GM21515 (cell line): ENCODE results near the gene COQ5.
"Not testable (repeated sequence)": the region's sequence is repeated elsewhere in the genome, so short reads cannot be mapped to it uniquely, and the experiment has no call there.

ENCODE experiments used
- ATAC-seq: cut with Tn5 transposase; IDR thresholded peaks from one replicate; pipeline ENCODE4 v1.9.1; 2021; ENCODE audit not compliant: unreplicated experiment

Gene COQ5

DNA sequence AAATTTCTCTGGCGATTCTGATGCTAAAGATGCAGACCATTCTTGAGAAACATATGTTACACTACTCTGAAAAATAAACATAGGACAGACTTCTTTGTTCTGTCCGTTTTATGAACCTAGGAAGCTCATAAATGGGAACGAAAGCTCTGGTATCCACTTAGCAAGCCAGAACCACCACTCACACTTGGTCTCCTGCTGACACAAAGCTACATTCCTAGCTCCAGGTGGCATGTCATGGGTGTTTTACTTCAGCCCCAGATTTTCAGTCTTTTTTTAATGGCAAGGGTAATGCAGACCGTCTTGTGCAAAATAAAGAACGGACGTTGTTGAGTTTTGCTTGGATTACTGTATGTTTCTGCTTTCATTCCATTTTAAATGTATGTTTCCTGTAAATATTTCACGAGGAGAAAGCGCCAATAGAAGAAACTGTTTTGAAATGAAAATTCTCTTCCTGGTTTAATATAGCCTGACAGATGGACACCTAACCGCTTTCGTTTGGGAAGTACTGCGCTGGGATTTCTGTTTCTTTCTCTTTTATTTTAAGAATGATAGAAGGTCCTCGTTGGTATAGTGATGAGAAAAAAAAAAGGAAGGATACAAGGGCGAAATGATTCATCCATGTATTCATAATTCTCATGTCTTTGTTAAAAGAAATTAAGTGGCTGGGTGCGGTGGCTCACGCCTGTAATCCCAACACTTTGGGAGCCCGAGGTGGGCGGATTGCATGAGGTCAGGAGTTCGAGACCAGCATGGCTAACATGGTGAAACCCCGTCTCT, 871 bp upstream of the COQ5 start:
- ATAC-seq = no peak

DNA sequence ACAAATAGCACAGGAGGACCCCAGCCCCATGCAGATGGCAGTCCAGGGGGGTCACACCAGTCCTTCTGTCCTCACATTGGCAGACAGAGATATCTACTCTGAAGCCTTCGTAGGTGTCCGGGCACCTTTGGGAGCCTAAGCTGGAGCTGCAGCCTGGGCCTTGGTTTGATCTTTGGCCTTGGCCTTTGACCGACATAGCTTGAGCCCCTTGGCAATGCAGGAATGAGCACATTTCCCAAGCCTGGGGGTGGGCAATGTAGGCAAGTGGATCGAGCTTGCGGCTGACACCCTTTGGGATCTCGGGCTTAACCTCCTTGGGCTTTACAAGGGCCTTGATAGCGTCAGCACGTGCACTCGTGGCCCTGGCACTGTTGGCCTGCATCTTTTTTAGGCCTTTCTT, 6.4 kb downstream of the COQ5 start:
- no peak for ATAC-seq

DNA sequence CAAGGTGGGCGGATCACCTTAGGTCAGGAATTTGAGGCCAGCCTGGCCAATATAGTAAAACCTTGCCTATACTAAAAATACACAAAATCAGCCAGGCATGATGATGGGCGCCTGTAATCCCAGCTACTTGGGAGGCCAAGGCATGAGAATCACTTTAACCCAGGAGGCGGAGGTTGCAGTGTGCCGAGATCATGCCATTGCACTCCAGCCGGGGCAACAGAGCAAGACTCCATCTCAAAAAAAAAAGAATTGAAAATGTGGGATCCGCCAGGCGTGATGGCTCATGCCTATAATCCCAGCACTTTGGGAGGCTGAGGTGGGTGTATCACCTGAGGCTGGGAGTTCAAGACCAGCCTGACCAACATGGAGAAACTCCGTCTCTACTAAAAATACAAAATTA, 9.6 kb downstream of the COQ5 start:
- not testable (repeated sequence) for ATAC-seq

DNA sequence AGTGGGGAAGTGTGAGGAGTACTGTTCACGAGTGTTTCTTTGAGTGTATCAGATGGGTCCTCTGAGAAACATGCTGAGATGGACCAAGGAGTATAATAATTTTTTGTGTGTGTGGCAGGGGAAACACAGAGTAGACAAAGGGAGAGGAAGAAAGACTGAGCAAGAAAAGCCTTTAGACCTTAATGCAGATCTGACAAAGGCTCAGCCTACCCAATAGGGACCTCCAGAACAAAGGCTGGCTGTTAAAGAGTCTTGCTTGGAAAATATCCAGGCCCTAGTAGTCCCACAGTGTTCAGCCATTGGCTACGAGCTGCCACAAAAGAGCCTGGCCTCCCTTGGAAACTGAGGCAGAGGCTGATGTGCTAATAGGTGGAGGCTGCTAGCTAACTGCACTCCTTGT, 13.5 kb downstream of the COQ5 start:
- no peak for ATAC-seq

DNA sequence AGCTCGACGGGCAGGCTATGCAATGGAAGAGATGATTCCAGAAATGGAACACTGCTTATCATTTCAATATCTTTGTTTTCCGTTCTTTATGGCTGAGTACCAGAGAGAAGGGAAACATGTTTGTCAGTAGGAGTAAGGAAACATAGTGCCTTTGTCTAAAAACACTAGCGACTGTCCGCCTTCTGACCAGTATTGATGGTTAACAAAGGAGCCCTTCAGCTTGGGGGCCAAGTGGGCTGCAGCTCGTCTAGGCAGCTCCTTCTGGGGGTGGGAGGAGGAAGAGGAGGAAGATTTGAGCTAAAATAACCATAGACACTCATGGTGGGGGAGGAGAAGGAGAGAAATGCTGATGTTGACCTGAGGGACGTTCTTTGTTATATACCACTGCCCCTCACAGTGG, 15.0 kb downstream of the COQ5 start:
- ATAC-seq = no peak

DNA sequence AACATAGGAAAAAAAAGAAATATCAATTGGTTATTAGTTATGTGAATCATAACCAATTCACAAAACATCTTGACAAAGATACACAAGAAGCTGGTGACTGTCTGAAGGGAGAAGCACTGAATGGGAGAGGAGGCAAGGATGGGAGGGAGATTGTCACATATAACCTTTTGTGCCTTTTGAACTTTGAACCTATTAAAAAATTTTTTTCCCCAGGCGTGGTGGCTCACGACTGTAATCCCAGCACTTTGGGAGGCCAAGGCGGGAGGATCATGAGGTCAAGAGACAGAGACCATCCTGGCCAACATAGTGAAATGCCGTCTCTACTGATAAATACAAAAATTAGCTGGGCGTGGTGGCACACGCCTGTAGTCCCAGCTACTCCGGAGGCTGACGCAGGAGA, 20.4 kb downstream of the COQ5 start:
- ATAC-seq = no peak

DNA sequence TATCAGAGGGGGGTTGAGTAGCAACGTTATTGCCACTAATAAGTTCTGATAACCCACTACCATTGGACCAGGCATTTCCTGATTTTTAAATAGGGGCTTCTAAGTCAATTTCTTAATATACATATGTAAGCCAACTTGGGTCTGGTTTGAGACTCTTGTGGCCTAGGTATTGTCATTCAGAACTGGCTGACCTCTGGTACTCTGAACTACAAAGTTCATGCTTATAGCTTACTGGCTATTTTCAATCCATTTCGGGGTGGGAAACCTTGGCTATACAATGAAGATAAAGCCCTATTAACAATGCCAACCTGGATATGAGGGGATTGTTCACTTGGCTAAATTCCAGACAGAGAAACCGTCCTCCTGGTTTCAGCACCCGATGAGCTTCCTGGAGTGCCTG, 24.4 kb downstream of the COQ5 start:
- no peak for ATAC-seq

DNA sequence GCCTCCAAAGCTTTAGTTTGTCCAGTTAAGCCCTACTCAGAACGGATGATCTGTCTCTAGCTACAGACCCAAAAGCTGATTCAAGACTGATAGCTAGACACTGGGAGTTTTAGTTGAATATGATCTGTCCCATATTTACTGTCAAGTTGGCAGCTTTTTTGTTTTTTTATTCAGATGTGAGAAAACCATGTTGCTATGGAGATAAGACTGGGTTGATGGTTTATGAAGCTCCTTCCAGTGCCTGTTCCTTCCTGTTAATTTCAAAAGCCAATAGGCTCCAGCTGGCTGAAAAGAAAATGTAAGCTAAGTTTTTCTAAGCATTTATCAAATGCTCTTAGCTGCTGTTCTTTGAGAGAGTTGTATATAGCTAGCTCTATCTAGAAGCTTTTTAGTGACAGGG, 28.4 kb downstream of the COQ5 start:
- no peak for ATAC-seq

DNA sequence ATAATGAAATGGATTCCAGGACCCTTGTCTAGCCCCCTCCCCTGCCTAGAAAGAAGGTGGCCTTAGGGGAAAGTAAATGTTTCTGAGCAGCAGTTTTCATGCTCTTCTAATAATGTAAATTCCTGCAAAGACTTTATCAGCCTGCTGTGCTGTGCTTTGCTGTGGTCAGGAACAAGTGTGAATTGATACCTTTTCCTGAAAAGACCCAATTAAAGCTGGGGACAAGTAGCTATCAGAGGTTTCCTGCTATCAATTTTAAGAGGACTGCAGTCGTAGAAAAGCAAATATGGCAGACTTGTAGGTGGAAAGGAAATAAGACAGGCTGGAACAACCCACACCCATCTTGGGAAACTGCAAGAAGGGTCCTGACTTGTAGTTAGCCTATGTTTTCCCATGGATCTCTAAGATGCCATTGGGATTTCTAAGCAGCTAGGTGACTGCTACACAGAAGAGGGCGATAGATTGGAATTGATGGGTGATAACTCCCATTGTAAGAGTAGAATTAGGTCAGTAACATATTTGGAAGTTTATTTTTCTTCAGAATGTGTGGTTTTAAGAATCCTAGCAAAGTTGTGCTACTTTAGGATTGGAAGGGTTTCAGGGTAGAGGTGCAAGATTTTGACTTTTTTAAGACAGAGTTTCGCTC, 30.0 kb downstream of the COQ5 start:
- ATAC-seq = no peak

DNA sequence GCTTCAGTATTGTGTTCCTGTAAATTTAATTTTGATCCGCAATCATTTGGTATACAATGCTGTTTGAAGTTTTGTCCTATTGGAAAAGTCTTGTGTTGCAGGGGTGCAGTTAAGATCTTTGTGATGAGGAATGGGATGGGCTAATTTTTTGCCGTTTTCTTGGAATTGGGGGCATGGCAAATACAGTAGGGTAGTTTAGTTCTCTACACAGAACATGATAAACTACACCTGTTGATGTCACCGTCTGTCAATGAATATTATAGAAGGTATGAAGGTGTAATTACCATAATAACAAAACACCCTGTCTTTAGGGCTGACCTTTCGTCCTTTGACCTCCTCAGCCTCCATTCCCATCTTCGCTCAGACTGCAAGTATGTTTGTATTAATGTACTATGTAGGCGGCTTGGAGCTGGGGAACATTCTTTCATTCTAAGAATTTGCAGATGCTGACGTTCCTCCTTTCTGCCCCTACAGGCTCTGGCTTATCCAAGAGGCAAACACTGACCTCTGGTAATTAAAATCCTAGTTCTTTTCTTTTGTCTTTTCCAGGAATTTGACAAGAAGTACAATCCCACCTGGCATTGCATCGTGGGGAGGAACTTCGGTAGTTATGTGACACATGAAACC, 31.3 kb downstream of the COQ5 start:
- ATAC-seq = no peak

DNA sequence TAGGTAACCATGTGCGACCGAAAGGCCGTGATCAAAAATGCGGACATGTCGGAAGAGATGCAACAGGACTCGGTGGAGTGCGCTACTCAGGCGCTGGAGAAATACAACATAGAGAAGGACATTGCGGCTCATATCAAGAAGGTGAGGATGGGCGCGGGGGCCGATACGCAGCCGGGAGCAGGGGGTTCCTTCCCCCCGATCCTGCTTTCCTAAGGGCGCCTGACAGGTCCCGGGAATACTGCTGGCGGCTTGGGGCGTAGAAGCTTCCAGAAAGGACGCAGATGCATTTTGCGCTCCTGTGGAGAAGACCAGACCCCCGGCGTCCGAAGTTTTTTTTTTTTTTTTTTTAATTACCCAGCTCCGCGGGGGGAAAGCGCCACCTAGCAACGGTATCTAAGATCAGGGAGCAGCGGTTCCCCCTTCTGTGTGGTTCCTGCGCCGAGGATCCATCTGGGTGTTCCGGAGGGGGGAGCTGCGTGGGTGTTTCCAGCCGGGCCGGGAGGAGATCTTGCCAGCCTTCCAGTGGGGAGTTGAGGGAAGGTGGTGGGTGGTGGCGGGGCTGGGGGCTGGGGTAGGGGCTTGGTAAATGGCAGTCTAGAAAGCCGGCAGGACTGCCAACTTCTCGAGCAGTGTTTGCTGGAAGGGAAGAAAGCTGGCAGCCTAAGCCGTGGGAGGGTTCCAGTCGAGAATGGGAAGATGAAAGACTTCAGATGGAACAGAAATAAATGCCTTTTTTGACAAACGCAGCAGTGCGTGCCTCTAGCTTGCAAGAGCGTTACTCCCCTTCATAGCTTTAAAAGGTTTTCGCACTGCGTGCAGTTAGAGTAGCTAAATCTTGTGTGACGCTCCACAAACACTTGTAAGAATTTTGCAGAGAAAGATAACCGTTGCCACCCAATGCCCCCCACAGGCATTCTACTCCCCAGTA, 32.3 kb downstream of the COQ5 start:
- ATAC-seq = peak; percentile 22

DNA sequence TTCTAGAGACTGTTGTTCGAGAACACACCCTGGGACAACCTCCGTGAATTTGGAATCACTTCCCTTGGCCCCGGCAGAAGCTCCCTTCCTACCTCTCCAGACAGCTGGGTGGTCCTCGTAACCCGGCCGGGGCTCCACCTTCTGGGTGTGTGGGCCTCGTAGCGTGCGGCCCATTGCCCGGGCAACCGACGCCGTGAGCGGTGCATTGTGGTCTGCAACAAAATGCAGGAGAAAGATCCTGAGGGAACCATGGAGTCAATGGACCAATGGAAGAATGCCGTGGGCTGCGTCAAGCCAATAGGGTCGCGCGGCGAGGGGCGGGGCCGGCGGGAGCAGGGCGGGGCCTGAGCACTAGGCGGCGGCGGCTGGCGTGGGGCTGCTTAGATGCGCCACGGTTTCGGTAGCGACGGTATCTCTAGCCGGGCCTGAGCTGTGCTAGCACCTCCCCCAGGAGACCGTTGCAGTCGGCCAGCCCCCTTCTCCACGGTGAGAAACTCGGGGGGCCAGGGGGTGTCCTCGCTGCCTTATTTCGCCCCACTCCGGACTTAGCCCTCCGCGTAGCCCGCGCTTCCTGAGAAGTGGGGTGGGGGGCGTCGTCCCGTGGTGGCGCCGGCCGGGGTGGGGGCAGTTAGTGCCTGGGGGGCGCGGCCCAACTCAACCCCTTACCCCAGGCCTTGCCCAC, 33.1 kb downstream of the COQ5 start, which contains the start of gene DYNLL1:
TSS of gene DYNLL1 (plus strand) at position 383 of the 682 bp plus-strand sequence. CDS start 309 bp downstream, outside the sequence.
- ATAC-seq = peak; percentile 86

DNA sequence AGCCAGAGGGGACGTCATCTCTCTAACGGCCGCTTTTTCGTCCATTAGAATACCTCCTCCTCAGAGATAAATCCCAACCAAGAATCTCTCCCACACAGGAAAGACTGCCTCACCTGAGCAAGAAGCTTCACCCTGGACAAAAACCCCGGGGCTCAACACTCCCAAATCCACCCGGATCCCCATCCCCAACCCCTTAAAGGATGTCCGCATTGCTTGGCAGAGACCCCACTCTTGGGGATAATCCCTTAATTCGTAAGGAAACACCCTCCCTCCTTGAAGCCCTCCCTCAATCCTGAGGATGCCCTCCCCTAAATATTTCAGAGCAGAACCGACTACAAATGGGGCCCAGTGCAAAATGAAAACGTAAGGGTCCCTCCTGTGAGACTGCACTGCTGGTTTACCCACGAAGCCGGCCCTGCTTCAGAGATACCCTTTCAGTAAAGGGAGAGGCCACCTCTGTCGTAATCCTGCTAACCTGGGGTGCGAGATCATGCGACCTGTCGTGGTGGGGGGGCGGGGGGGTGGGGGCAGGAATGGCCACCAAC, 33.7 kb downstream of the COQ5 start:
- ATAC-seq = no peak

DNA sequence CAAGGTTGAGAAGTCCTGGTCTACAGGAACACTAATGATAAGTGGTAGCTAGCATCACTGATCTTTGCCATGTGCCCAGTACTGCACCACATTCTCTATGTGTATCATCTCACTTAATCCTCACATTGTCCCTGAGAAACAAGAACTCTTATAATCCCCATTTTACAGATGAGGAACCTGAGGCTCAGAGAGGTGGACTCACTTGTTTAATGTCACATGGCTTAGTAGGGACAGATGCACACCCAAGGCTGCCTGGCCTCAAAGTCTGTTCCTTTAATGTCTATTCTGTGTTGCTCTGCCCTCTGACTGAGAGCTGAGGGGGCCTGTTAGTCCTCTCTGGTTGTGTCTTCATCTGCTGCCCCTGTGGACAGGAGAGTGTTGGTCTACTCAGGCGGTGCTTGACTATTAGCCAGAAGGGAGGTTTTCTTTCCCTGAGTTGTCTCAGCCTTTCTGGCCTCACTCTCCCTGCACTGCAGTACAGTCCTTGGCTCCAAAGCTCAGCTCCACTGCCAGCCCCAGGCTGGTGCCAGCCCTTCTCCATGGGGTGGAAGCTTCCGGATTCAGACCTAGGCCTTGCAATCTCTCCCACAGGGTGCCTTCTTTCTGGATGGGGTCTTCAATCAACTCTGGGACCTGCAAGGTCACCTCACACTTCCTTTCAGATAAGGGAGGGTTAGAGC, 38.0 kb downstream of the COQ5 start:
- ATAC-seq = no peak

DNA sequence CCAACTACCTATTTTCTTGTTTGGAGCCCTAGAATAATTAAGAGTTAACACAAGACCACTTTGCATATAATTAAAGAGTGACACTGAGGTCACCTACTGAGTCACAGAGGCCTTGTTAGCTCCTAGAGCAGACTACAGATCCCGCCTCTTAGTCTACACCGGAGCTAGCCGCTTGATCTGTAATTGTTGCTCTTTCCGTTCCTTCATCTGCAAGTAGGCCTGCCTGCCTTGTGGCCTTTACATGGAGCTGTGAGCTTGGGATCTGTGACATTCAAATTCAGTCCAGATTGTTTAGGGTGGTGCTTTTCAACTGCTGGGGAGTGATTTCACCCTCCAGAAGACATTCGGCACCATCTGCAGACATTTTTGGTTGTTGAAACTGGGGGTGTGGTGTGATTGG, 38.6 kb downstream of the COQ5 start:
- no peak for ATAC-seq

DNA sequence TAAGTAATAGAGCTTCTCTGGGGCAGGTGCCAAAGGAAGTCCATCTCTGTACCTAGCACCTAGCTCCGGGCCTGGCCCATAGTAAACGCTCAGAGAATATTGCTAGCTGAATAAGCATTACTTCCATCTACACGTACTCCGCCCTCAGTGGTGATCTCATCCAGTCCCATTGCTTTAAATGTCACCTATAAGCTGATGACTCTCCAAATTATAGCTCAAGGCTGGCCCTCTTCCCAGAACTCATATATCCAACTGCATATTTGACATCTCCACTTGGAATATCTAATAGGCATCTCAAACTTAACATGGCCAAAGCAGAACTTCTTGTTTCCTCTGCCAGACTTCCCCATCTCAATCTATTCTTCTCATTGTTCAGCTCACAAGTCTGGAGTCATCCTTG, 39.9 kb downstream of the COQ5 start:
- ATAC-seq = no peak

DNA sequence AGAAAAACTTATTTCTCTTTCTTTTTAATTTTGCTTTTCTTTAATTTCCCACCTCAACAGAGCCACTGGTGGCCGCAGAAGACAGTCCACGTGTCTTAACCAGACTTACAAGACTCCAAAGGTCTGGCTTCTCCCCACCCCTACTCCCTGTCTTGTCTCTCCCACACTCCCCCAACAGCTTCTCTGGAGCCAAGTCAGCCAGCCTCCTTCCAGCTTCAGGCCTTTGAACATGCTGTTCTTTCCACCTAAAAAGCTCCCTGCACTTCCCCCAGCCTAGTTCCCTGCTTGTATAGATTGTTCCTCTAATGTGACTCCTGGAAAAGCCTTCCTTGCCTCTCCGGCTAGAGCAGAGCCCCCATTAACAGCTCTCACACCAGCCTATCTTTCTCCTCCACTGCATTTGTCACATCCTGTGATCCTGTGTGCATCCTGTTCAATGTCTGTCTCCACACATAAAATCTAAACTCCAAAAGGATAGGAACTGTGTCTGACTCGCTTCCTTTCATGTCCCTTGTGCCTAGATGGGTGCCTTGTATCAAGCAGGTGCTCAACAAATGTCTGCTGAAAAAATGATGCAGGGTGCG, 40.8 kb downstream of the COQ5 start:
- ATAC-seq = no peak

DNA sequence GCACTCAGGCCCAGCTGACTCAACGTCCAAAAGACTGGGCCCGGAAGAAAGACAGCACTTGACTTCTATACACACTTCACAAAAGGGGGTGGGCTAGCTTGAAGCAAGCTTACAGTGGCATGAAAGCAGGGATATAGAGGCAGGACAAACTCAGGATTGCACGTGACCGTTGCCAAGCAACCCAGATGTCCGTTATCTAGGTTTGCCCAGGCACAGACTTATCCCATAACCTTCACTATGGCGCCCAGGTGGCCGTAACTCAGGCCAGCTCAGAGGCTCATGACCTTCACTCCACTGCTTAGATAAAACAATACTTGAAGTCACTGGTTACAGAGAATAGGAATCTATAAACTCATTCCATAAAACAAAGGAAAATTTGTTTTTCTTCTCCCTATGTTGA, 41.4 kb downstream of the COQ5 start:
- not testable (repeated sequence) for ATAC-seq
